Measurements from ENCODE around the gene KRT71. TPM values are rescaled to one million over a fixed set of nuclear protein-coding genes. Genes with fewer than 3 reads are reported as not detected.
"Not testable (repeated sequence)": the region's sequence is repeated elsewhere in the genome, so short reads cannot be mapped to it uniquely, and the experiment has no call there.

Gene KRT71
- total and polyA plus RNA-seq, 8 donors = not detected

GRCh38 chr12:52506858-52507715, 45.9 kb downstream of the KRT71 start:
- no peak overlapping the region for H3K27ac ChIP-seq
- peaks cover 0 to 5% (median 0%) of the 10 kb centered on the region in 4 donors for H3K9me3 ChIP-seq
- peaks cover 0 to 9% (median 0%) of the 10 kb centered on the region in 3 donors for H3K27me3 ChIP-seq
- no peak for TF ChIP-seq POLR2A (IDR thresholded peaks at IDR 0.05)
- TF ChIP-seq CTCF (IDR thresholded peaks at IDR 0.05) = peak in 4 of 7 experiments; percentile 31 to 51 (median 42)
- TF ChIP-seq POLR2AphosphoS5 (IDR thresholded peaks at IDR 0.05) = no peak
- no peak for TF ChIP-seq EP300 (IDR thresholded peaks at IDR 0.05)
- intact Hi-C loops (cut with DNase I; ENCODE audit: low total_unique reads) = no loop called here
- WGBS, 5 donors = 32 to 43% (median 35%) methylated on average over 4 of the region's 4 CpGs
- H3K36me3 ChIP-seq = no peaks in the 10 kb centered on the region
- peak in 1 of 2 donors; percentile 69 for DNase-seq
- H3K4me1 ChIP-seq = peaks cover 0 to 3% (median 0%) of the 10 kb centered on the region in 4 donors
- no peak overlapping the region for H3K4me3 ChIP-seq

- Histone ChIP-seq H3K27me3 (peaks cover 0 to under 1% (median 0%) of the 10 kb centered on the region in 3 donors), H3K36me3 (no peaks in the 10 kb centered on the region), H3K9me3 (no peaks in the 10 kb centered on the region), H3K4me3 (no peak overlapping the region), H3K27ac (no peak overlapping the region), H3K4me1 (peaks cover 0 to 3% (median 0%) of the 10 kb centered on the region in 4 donors)
- DNase-seq = no peak
- TF ChIP-seq POLR2A (IDR thresholded peaks at IDR 0.05) (no peak), POLR2AphosphoS5 (IDR thresholded peaks at IDR 0.05) (no peak), EP300 (IDR thresholded peaks at IDR 0.05) (no peak), CTCF (IDR thresholded peaks at IDR 0.05) (no peak)
- intact Hi-C loops (cut with DNase I; ENCODE audit: low total_unique reads) = no loop called here
- WGBS, 5 donors = 81 to 88% (median 86%) methylated on average over 1 of the region's 1 CpG
These were observed 50.1 kb downstream of the KRT71 start for GRCh38 chr12:52502877-52503276.

- Histone ChIP-seq H3K9me3 (no peaks in the 10 kb centered on the region), H3K36me3 (no peaks in the 10 kb centered on the region), H3K4me3 (no peak overlapping the region), H3K27ac (no peak overlapping the region), H3K4me1 (no peaks in the 10 kb centered on the region), H3K27me3 (no peaks in the 10 kb centered on the region)
- intact Hi-C loops (cut with DNase I; ENCODE audit: low total_unique reads) = no loop called here
- no peak for DNase-seq
- 71 to 80% (median 72%) methylated on average over 7 of the region's 7 CpGs for WGBS, 5 donors
- TF ChIP-seq EP300 (IDR thresholded peaks at IDR 0.05) (no peak), CTCF (IDR thresholded peaks at IDR 0.05) (no peak), POLR2A (IDR thresholded peaks at IDR 0.05) (no peak), POLR2AphosphoS5 (IDR thresholded peaks at IDR 0.05) (no peak)
These were observed 51.5 kb downstream of the KRT71 start for GRCh38 chr12:52501490-52501889.

GRCh38 chr12:52500574-52500973, 52.4 kb downstream of the KRT71 start:
- H3K36me3 ChIP-seq; intact Hi-C loops (cut with DNase I; ENCODE audit: low total_unique reads); H3K27ac ChIP-seq; H3K4me1 ChIP-seq; H3K27me3 ChIP-seq; DNase-seq; H3K9me3 ChIP-seq; H3K4me3 ChIP-seq: not testable (repeated sequence)
- 66 to 77% (median 75%) methylated on average over 6 of the region's 6 CpGs for WGBS, 5 donors
